ENCODE measurements around the gene DDC.

DNA sequence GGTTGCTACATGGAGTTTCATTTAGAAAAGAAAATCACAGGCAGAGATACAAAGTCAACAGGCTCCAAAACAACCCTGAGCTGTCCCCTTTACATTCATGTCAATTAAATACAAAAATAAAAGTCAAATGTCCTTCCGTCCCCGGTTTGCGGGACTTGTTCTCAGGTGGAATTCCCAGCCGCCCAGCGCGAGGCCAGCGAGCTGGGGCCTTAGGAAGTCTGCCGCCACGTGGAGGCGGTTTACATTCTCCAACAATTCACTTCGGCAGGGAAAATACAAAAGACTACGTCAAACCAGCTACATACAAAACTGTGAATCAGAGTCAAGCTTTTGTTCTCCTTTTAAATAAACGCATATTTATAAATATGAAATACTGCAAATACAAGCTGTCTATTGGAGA is 25.3 kb upstream of the DDC start:
- TF ChIP-seq ZFP3 (CRISPR knock-in tag; IDR thresholded peaks at IDR 0.05) (no peak), RARB (CRISPR knock-in tag; IDR thresholded peaks at IDR 0.05) (no peak), TOX (CRISPR knock-in tag; IDR thresholded peaks at IDR 0.05; ENCODE audit: borderline replicate concordance) (no peak), OSR1 (CRISPR knock-in tag; IDR thresholded peaks at IDR 0.05) (no peak), CSDC2 (CRISPR knock-in tag; IDR thresholded peaks at IDR 0.05) (no peak), GLIS3 (CRISPR knock-in tag; IDR thresholded peaks at IDR 0.05) (no peak), ZC3H10 (CRISPR knock-in tag; IDR thresholded peaks at IDR 0.05) (no peak)
- TF ChIP-seq, protein P1, sequence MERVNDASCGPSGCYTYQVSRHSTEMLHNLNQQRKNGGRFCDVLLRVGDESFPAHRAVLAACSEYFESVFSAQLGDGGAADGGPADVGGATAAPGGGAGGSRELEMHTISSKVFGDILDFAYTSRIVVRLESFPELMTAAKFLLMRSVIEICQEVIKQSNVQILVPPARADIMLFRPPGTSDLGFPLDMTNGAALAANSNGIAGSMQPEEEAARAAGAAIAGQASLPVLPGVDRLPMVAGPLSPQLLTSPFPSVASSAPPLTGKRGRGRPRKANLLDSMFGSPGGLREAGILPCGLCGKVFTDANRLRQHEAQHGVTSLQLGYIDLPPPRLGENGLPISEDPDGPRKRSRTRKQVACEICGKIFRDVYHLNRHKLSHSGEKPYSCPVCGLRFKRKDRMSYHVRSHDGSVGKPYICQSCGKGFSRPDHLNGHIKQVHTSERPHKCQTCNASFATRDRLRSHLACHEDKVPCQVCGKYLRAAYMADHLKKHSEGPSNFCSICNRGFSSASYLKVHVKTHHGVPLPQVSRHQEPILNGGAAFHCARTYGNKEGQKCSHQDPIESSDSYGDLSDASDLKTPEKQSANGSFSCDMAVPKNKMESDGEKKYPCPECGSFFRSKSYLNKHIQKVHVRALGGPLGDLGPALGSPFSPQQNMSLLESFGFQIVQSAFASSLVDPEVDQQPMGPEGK (CRISPR knock-in tag; IDR thresholded peaks at IDR 0.05; ENCODE audit: borderline replicate concordance) = no peak
